GM12891 (cell line): ENCODE data around the gene GABBR2.

ENCODE experiments used
- POLR2A ChIP-seq: IDR thresholded peaks from 2 replicates; pipeline ENCODE4 v1.6.1; 2011; ENCODE audit warnings: low read depth, low read length, control low read depth
- POLR2AphosphoS5 ChIP-seq: IDR thresholded peaks from 2 replicates; pipeline ENCODE4 v1.6.1; 2011; ENCODE audit warnings: low read depth, low read length, control low read depth
- SPI1 ChIP-seq: IDR thresholded peaks from 2 replicates; pipeline ENCODE4 v1.6.1; 2011; ENCODE audit warnings: low read depth, low read length, control low read depth

GRCh38 chr9:98570055-98570454 is 138.7 kb downstream of the GABBR2 start:
- TF ChIP-seq SPI1 = no peak
- no peak for TF ChIP-seq POLR2A
- TF ChIP-seq POLR2AphosphoS5 = no peak
